Left lung (tissue), 10 donors: Measurements from ENCODE around the gene BTK. TPM values are rescaled to one million over a fixed set of nuclear protein-coding genes. Genes with fewer than 3 reads are reported as not detected.

Experiments used
- ATAC-seq: fragments of 200-7000 bp; cut with Tn5 transposase; one replicate; pipeline ENCODE4 v1.9.1; 2020; ENCODE audit warnings: moderate library complexity
- DNase-seq, 4 donors: peaks; one replicate each; pipeline ENCODE4 v3.0.0-alpha.2; 2013 to 2020
- H3K27ac ChIP-seq, 2 donors: fragments of 200-600 bp; sonication (generic) in 1 of 2; one replicate each; pipeline versions ENCODE4 v1.5.0 to v1.8.0; 2020 to 2021
- H3K27me3 ChIP-seq, 2 donors: fragments of 200-600 bp; sonication (generic) in 1 of 2; one replicate each; pipeline versions ENCODE4 v1.5.0 to v1.8.0; 2020 to 2021
- H3K36me3 ChIP-seq, 2 donors: fragments of 200-600 bp; sonication (generic) in 1 of 2; one replicate each; pipeline versions ENCODE4 v1.5.0 to v1.8.0; 2020 to 2021
- H3K4me1 ChIP-seq, 2 donors: fragments of 200-600 bp; one replicate each; pipeline ENCODE4 v1.8.0; 2021
- H3K4me3 ChIP-seq, 2 donors: fragments of 200-600 bp; sonication (generic) in 1 of 2; one replicate each; pipeline versions ENCODE4 v1.5.0 to v1.8.0; 2020 to 2021; ENCODE audit warnings: mild to moderate bottlenecking in 1 of 2
- H3K9me3 ChIP-seq, 2 donors: fragments of 200-600 bp; sonication (generic) in 1 of 2; one replicate each; pipeline versions ENCODE4 v1.5.0 to v1.8.0; 2020 to 2021
- CTCF ChIP-seq, 2 donors: fragments of 200-600 bp; sonication (generic) in 1 of 2; IDR thresholded peaks; one replicate each; pipeline versions ENCODE4 v1.5.0 to v1.8.0; 2021; ENCODE audit warnings: antibody characterized with exemption in 2 of 2
- intact Hi-C, 2 donors: fragments of 100-400 bp; cut with DNase I; formaldehyde crosslinking; loops; one replicate each; pipeline versions ENCODE4 v1.11.2 to v1.14.2; 2022
- polyA plus RNA-seq, 6 donors: library from polyadenylated mRNA; unstranded; fragments of 120-200 nt; gene quantifications; one replicate each; pipeline ENCODE4 v1.2.1, GENCODE V29; 2013; ENCODE audit not compliant: insufficient read length in 6 of 6
- total RNA-seq, 2 donors: library from RNA; stranded (reverse); fragmentation: NEBNext Ultra II Directional; extraction: Animal tissue kit (Norgen Biotek cat#: 25700); gene quantifications; one replicate each; pipeline ENCODE4 v1.2.1, GENCODE V29; 2021
- donor health status: DM: no; HTN: yes; CAD: no.
- donor health status: DM: no; HTN: no; CAD: no.

BTK gene
- total and polyA plus RNA-seq, 8 donors = 4.2 to 26.6 (median 4.8) TPM

GRCh38 chrX:101370888-101371504 lies 15.0 kb downstream of the BTK start:
- H3K4me1 ChIP-seq = no peaks in the 10 kb centered on the region
- H3K4me3 ChIP-seq = no peak overlapping the region
- no peaks in the 10 kb centered on the region for H3K27me3 ChIP-seq
- intact Hi-C loops = no loop called here
- no peaks in the 10 kb centered on the region for H3K9me3 ChIP-seq
- no peak for ATAC-seq
- no peak for DNase-seq
- no peak overlapping the region for H3K27ac ChIP-seq
- peaks cover 0 to 5% of the 10 kb centered on the region in 2 donors for H3K36me3 ChIP-seq
- no peak for TF ChIP-seq CTCF (IDR thresholded peaks at IDR 0.05)

GRCh38 chrX:101369687-101370086 lies 16.3 kb downstream of the BTK start:
- no peak for TF ChIP-seq CTCF (IDR thresholded peaks at IDR 0.05)
- H3K9me3 ChIP-seq = no peaks in the 10 kb centered on the region
- H3K27ac ChIP-seq = no peak overlapping the region
- H3K4me1 ChIP-seq = no peaks in the 10 kb centered on the region
- H3K4me3 ChIP-seq = no peak overlapping the region
- H3K27me3 ChIP-seq = no peaks in the 10 kb centered on the region
- peaks cover 0 to 5% of the 10 kb centered on the region in 2 donors for H3K36me3 ChIP-seq
- ATAC-seq (no peak), DNase-seq (no peak)
- intact Hi-C loops = no loop called here

GRCh38 chrX:101368800-101369199 lies 17.2 kb downstream of the BTK start:
- no peaks in the 10 kb centered on the region for H3K9me3 ChIP-seq
- intact Hi-C loops = no loop called here
- no peak overlapping the region for H3K27ac ChIP-seq
- H3K36me3 ChIP-seq = peaks cover 0 to 5% of the 10 kb centered on the region in 2 donors
- no peaks in the 10 kb centered on the region for H3K4me1 ChIP-seq
- H3K27me3 ChIP-seq = no peaks in the 10 kb centered on the region
- no peak overlapping the region for H3K4me3 ChIP-seq
- DNase-seq (no peak), ATAC-seq (no peak)
- TF ChIP-seq CTCF (IDR thresholded peaks at IDR 0.05) = no peak

GRCh38 chrX:101365301-101365795 lies 20.6 kb downstream of the BTK start:
- intact Hi-C loops = no loop called here
- ATAC-seq (no peak), DNase-seq (no peak)
- H3K27me3 ChIP-seq = no peaks in the 10 kb centered on the region
- H3K4me3 ChIP-seq = no peak overlapping the region
- H3K27ac ChIP-seq = no peak overlapping the region
- no peaks in the 10 kb centered on the region for H3K9me3 ChIP-seq
- no peak for TF ChIP-seq CTCF (IDR thresholded peaks at IDR 0.05)
- no peaks in the 10 kb centered on the region for H3K4me1 ChIP-seq
- H3K36me3 ChIP-seq = peaks cover 0 to 10% of the 10 kb centered on the region in 2 donors

GRCh38 chrX:101362757-101363156 lies 23.2 kb downstream of the BTK start:
- Histone ChIP-seq H3K4me1 (no peaks in the 10 kb centered on the region), H3K9me3 (no peaks in the 10 kb centered on the region), H3K4me3 (no peak overlapping the region), H3K27me3 (no peaks in the 10 kb centered on the region), H3K36me3 (peaks cover 0 to 18% of the 10 kb centered on the region in 2 donors), H3K27ac (no peak overlapping the region)
- no peak for ATAC-seq
- intact Hi-C loops = no loop called here
- no peak for DNase-seq
- no peak for TF ChIP-seq CTCF (IDR thresholded peaks at IDR 0.05)
